ENCODE measurements around the gene CYP17A1. TPM values are rescaled to one million over a fixed set of nuclear protein-coding genes. Genes with fewer than 3 reads are reported as not detected.

Gene CYP17A1
- total and polyA plus RNA-seq, 11 donors, result 0.25 TPM; not detected in 10

- Histone ChIP-seq H3K27ac (peak overlapping the region; percentile 81 to 98 (median 88)), H3K36me3 (peaks cover 0 to 58% (median 49%) of the 10 kb centered on the region in 9 donors), H3K9me3 (no peaks in the 10 kb centered on the region), H3K27me3 (no peaks in the 10 kb centered on the region), H3K4me3 (no peak overlapping the region), H3K4me1 (peaks cover 6 to 79% (median 42%) of the 10 kb centered on the region in 12 donors)
- ATAC-seq, result peak in 1 of 4 donors; percentile 1
- TF ChIP-seq CTCF (IDR thresholded peaks at IDR 0.05) (no peak), POLR2A (IDR thresholded peaks at IDR 0.05) (no peak)
- intact Hi-C loops (cut with DNase I), result loop anchor here in 5 of 10 donors (2.0 to 10.0 kb wide), 5 partner anchors 37 to 79 kb away; no protein-coding TSS in a partner anchor
- 74 to 80% (median 75%) methylated on average over 16 of the region's 16 CpGs for whole genome bisulfite sequencing, 4 donors
- no peak for DNase-seq
These were observed 23.3 kb downstream of the CYP17A1 start for GRCh38 chr10:102813734-102814452.

DNA sequence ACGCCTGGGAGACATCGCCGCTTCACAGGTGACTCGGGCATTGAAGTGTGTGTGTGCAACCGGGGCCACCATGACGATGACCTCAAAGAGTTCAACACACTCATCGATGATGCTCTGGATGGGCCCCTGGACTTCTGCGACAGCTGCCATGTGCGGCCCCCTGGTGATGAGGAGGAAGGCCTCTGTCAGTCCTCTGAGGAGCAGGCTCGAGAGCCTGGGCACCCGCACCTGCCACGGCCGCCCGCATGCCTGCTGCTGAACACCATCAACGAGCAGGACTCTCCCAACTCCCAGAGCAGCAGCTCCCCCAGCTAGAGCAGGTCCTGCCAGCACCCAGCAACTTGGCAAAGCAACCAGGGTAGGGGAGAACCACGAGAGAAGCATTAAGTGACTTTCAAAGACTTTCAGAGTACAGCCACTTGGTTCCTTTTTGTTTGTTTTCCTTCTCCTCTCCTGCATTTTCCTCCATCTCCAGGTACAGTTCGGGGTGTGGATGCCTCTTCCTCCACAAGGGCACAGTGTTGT, 24.1 kb downstream of the CYP17A1 start:
- H3K27ac ChIP-seq, result peak overlapping the region in 10 of 12 donors; percentile 81 to 98 (median 91)
- 87 to 90% (median 89%) methylated on average over 17 of the region's 17 CpGs for WGBS, 4 donors
- ATAC-seq (no peak), DNase-seq (no peak)
- H3K27me3 ChIP-seq, result no peaks in the 10 kb centered on the region
- no peaks in the 10 kb centered on the region for H3K9me3 ChIP-seq
- peaks cover 0 to 58% (median 49%) of the 10 kb centered on the region in 9 donors for H3K36me3 ChIP-seq
- peaks cover 6 to 80% (median 45%) of the 10 kb centered on the region in 12 donors for H3K4me1 ChIP-seq
- intact Hi-C loops (cut with DNase I), result loop anchor here in 3 of 10 donors (5.0 to 10.0 kb wide), 3 partner anchors 36 to 78 kb away; no protein-coding TSS in a partner anchor
- TF ChIP-seq POLR2A (IDR thresholded peaks at IDR 0.05), result no peak
- no peak for TF ChIP-seq CTCF (IDR thresholded peaks at IDR 0.05)
- H3K4me3 ChIP-seq, result no peak overlapping the region

DNA sequence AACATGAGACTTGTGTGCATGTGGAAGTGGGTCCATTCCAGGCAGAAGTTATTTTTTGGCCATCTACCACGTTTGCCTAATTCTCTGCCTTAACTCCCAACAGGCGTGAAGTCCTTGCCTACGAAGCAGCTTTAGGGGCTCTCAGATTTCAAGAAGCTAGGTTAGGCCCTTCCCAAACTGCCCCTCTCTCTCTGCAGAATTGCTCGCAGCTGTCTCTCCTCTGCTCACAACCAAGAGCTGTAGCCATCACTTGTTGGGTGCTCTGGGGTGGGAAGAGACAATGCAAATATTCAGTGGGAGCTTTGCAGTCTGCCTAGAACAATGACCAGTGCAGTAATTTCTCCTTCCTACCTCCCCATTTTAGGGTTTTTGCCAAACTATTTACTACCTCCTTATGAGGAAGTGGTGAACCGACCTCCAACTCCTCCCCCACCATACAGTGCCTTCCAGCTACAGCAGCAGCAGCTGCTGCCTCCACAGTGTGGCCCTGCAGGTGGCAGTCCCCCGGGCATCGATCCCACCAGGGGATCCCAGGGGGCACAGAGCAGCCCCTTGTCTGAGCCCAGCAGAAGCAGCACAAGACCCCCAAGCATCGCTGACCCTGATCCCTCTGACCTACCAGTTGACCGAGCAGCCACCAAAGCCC, 24.9 kb downstream of the CYP17A1 start:
- intact Hi-C loops (cut with DNase I), result loop anchor here in 3 of 10 donors (5.0 to 10.0 kb wide), 3 partner anchors 35 to 78 kb away; no protein-coding TSS in a partner anchor
- no peak for TF ChIP-seq POLR2A (IDR thresholded peaks at IDR 0.05)
- TF ChIP-seq CTCF (IDR thresholded peaks at IDR 0.05), result no peak
- DNase-seq (peak in 2 of 5 donors; percentile 45 to 48), ATAC-seq (no peak)
- no peak overlapping the region for H3K4me3 ChIP-seq
- 70 to 84% (median 82%) methylated on average over 7 to 9 of the region's 9 CpGs for WGBS, 4 donors
- peaks cover 6 to 81% (median 46%) of the 10 kb centered on the region in 12 donors for H3K4me1 ChIP-seq
- H3K9me3 ChIP-seq, result no peaks in the 10 kb centered on the region
- no peaks in the 10 kb centered on the region for H3K27me3 ChIP-seq
- H3K27ac ChIP-seq, result peak overlapping the region in 7 of 12 donors; percentile 21 to 98 (median 87)
- peaks cover 0 to 58% (median 55%) of the 10 kb centered on the region in 9 donors for H3K36me3 ChIP-seq

DNA sequence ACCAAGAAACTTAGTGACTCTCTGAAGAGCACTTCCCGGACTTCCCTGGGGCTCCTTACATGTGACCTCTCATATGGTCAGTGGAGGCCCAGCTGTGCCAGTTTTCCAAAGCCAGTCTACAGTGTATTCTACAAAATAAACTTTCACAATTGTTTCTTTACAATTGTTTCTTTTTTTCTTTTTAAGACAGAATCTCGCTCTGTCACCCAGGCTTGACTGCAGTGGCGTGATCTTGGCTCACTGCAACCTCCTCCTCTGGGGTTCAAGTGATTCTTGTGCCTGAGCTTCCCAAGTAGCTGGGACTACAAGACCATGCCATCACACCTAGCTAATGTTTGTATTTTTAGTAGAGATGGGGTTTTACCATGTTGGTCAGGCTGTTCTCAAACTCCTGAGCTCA, 25.9 kb downstream of the CYP17A1 start:
- H3K4me3 ChIP-seq, result no peak overlapping the region
- ATAC-seq, result no peak
- peak overlapping the region in 3 of 12 donors; percentile 95 to 98 (median 96) for H3K27ac ChIP-seq
- intact Hi-C loops (cut with DNase I), result loop anchor here in 3 of 10 donors (5.0 to 10.0 kb wide), 3 partner anchors 34 to 77 kb away; no protein-coding TSS in a partner anchor
- DNase-seq, result no peak
- WGBS, 4 donors, result 95 to 97% (median 96%) methylated on average over 3 of the region's 3 CpGs
- peaks cover 6 to 71% (median 41%) of the 10 kb centered on the region in 12 donors for H3K4me1 ChIP-seq
- H3K9me3 ChIP-seq, result no peaks in the 10 kb centered on the region
- TF ChIP-seq POLR2A (IDR thresholded peaks at IDR 0.05) (no peak), CTCF (IDR thresholded peaks at IDR 0.05) (no peak)
- H3K36me3 ChIP-seq, result peaks cover 0 to 66% (median 59%) of the 10 kb centered on the region in 9 donors
- no peaks in the 10 kb centered on the region for H3K27me3 ChIP-seq
